ENCODE results near the gene OR10G7. TPM values are rescaled to one million over a fixed set of nuclear protein-coding genes. Genes with fewer than 3 reads are reported as not detected.
"Not testable (repeated sequence)": the region's sequence is repeated elsewhere in the genome, so short reads cannot be mapped to it uniquely, and the experiment has no call there.

The OR10G7 gene
- polyA plus RNA-seq, 6 donors from 2014 or later = not detected

DNA sequence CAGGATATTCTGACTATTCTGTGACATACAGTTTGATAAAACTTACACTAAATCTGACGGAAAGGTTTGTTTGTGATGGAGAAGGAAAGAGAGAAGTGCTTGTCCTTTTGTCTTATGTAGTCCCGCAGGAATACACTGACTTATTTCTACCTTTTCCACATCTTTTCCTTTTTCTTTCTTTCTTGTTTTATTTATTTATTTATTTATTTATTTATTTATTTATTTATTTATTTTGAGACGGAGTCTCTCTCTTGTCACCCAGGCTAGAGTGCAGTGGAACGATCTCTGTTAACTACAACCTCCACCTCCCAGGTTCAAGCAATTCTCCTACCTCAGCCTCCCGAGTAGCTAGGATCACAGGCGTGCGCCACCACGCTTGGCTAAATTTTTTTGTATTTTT lies 31.0 kb upstream of the OR10G7 start:
- H3K27ac Mint-ChIP-seq = no peak overlapping the region
- peaks cover 29 to 53% (median 41%) of the 10 kb centered on the region in 3 donors for H3K27me3 Mint-ChIP-seq

DNA sequence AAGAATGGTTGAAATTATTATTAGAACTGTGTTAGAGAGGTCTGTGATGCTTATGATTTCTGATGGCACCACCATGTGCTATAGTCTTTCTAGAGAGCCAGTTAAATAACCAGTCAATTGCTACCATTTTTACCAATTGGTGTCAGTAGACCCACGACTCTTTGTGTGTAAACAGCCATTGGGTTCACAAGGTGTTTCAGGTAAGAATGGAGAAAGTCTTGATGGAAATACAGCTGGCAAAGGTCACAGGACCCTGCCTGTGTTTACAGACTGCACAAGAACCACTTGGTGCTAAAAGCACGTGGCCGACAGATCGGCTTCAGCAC lies 30.5 kb upstream of the OR10G7 start:
- peak overlapping the region in 1 of 6 donors; percentile 57 for H3K27ac Mint-ChIP-seq
- DNase-seq (no peak), ATAC-seq (ENCODE audit: low read depth in 2 of 2) (no peak)
- no peaks in the 10 kb centered on the region for H3K9me3 Mint-ChIP-seq
- peaks cover 29 to 52% (median 41%) of the 10 kb centered on the region in 3 donors for H3K27me3 Mint-ChIP-seq
- peaks cover 18 to 34% (median 28%) of the 10 kb centered on the region in 3 donors for H3K4me1 Mint-ChIP-seq
- no peak overlapping the region for H3K4me3 Mint-ChIP-seq
- H3K36me3 Mint-ChIP-seq = no peaks in the 10 kb centered on the region

More for the DNA sequence above, 31.0 kb upstream of the OR10G7 start:
- Mint-ChIP-seq H3K4me3 (no peak overlapping the region), H3K4me1 (peaks cover 18 to 34% (median 31%) of the 10 kb centered on the region in 3 donors), H3K9me3 (no peaks in the 10 kb centered on the region), H3K36me3 (no peaks in the 10 kb centered on the region)
- ATAC-seq (ENCODE audit: low read depth in 2 of 2) (no peak), DNase-seq (no peak)

DNA sequence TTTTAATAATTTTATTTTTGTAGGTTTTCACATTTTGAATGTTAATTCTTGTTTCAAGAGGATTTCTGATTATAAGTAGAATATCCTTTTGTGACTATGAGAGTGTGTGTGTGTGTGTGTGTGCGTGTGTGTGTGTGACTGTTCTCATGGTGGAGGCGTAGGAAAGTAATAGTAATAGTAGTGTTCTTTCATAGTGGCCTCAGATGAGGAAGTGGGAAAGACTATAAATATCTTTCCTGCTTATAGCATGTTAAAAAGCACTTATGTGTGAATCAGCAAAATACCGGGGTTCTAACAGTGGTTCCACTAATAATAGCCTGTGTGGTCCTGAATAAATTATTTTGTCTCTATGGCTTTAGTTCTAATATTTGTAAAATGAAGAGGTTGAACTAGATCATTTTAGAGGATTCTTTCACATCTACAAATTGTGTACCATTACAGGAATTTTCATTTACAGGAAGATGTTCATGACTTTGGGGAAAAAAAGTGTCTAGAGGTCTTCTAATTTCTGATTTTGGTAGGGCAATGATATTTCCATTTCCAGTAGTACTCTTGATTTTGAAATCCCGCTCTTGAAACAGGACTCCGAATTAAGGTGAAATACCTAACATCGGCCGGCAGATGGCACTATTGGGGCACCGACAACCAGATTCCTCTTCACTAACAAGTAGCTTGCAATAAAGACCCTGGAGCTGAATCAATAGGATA lies 29.9 kb upstream of the OR10G7 start:
- H3K27ac Mint-ChIP-seq = peak overlapping the region in 3 of 6 donors; percentile 1 to 62 (median 57)
- H3K9me3 Mint-ChIP-seq = no peaks in the 10 kb centered on the region
- H3K4me3 Mint-ChIP-seq = peak overlapping the region in 7 of 8 donors; percentile 2 to 54 (median 32)
- peak; percentile 58 to 71 for ATAC-seq (ENCODE audit: low read depth in 2 of 2)
- peaks cover 13 to 29% (median 23%) of the 10 kb centered on the region in 3 donors for H3K4me1 Mint-ChIP-seq
- no peaks in the 10 kb centered on the region for H3K36me3 Mint-ChIP-seq
- DNase-seq = peak; percentile 30
- peaks cover 29 to 51% (median 38%) of the 10 kb centered on the region in 3 donors for H3K27me3 Mint-ChIP-seq

DNA sequence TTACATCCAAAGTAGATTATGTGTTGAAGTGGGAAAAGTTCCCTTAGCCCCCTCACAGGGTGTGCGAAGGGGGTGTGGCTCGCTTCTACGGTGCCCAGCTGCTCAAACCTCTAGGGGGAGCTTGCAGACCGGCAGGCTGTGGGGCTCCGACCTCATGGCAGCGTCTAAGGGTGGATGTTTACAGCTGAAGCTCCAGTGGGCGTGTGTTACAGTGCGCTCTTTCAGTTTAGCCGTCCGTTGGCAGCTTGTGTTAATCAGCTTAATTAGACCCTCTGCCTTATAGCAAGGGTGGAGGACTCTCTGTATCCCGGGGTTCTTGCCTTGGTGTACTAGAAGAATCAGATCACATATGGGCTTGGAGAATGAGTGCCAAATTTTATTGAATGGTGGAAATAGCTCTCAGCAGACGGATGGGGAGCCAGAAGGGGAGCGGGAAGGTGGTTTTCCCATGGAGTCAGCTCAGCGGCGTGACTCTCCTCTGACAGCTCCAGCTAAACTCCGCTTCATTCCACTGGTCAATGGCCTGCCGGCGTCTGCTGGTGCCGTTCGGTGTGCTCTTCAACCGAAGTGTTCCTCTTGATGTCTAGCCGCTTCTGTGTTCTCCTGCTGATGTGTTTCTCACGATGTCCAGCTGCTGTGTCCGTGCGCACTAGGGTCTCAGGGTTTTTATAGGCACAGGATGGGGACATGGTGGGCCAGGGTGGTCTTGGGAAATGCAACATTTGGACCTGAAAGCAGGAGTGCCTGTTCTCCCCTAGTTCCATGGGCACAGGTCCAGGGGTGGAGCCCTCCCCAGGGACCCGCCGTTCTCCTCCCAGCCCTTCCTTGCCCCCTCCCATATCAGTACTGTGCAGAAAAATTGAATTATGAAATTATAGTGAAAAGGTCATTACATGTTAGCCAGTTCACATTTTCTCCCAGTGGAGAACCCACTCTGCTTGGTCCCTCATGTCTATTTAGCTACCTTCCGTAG lies 28.6 kb upstream of the OR10G7 start:
- ATAC-seq (ENCODE audit: low read depth in 2 of 2) = peak; percentile 83 to 88
- Mint-ChIP-seq H3K27me3 (peaks cover 30 to 45% (median 32%) of the 10 kb centered on the region in 3 donors), H3K36me3 (no peaks in the 10 kb centered on the region), H3K4me1 (peaks cover 13 to 23% (median 22%) of the 10 kb centered on the region in 3 donors), H3K27ac (peak overlapping the region in 2 of 6 donors; percentile 61 to 76), H3K9me3 (no peaks in the 10 kb centered on the region), H3K4me3 (peak overlapping the region in 6 of 8 donors; percentile 30 to 81 (median 54))
- peak; percentile 30 for DNase-seq

DNA sequence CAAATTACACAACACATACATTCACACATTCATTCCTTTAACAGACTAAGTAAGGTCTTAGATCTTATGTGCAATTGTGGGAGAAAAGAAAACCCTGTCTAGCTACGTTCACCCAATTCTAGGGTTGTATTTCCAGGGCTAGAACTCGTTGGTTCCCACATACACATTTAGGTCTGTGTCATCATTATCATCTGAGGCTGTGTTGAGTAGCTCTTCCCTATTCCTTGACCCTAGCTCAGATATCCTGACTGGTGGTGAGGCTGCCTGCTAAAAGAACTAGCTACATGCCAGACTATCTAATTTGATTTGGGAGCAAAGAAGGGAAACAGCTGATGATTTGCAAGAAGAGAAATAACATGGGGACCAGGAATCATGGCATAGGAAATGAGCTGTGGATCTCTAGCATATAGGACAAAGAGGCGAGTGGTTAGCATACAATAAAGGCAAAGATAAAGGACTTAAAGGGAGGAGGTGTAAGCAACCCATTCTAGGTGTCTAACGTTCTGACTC lies 27.5 kb upstream of the OR10G7 start:
- no peak for DNase-seq
- no peak overlapping the region for H3K4me3 Mint-ChIP-seq
- H3K27me3 Mint-ChIP-seq = peaks cover 31 to 44% (median 33%) of the 10 kb centered on the region in 3 donors
- H3K27ac Mint-ChIP-seq = no peak overlapping the region
- ATAC-seq (ENCODE audit: low read depth in 2 of 2) = no peak
- no peaks in the 10 kb centered on the region for H3K36me3 Mint-ChIP-seq
- H3K4me1 Mint-ChIP-seq = peaks cover 13 to 23% (median 22%) of the 10 kb centered on the region in 3 donors
- peaks cover 0 to 4% (median 0%) of the 10 kb centered on the region in 7 donors for H3K9me3 Mint-ChIP-seq

DNA sequence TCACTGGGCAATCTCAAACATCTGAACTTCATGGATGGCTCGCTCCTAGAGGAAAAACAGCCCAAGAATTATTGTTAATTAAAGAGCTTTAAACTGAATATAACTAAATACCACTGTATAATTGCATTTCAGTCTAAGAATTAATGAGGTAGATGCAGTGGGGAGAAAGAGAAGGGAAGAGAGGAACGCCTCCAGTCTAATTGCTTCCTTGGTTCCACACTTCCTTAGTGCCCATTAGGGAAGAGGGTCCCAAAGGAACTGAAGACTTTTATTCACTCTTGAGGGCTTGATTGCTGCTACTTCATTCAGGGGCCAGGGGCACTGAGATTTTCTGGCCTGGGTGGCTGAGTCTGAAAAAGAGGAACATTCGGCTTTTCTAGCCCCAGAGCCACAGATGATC lies 11.8 kb upstream of the OR10G7 start:
- ATAC-seq (ENCODE audit: low read depth in 2 of 2) (no peak), DNase-seq (no peak)
- no peak overlapping the region for H3K4me3 Mint-ChIP-seq
- no peak overlapping the region for H3K27ac Mint-ChIP-seq
- no peaks in the 10 kb centered on the region for H3K36me3 Mint-ChIP-seq
- H3K9me3 Mint-ChIP-seq = peaks cover 0 to under 1% (median 0%) of the 10 kb centered on the region in 7 donors
- no peaks in the 10 kb centered on the region for H3K4me1 Mint-ChIP-seq
- H3K27me3 Mint-ChIP-seq = peaks cover 4 to 13% (median 10%) of the 10 kb centered on the region in 3 donors

DNA sequence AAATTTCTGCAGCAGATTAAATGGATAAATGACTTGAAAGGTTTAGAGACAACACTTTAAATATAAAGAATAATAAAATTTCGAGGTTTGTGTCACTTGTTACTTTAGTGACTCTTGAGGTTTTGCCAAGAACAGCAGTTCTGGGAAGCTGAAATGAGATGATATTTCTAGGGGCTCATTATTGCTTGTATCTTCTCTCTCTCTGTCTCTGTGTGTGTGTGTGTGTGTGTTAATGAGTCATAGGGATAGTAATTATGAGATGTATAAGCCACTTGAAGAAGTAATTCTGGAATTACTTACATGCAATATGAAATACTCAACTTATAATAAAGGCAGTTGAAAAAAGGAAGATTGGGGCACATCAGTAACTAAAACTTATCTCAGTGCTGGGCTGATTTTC lies 9.6 kb upstream of the OR10G7 start:
- H3K36me3 Mint-ChIP-seq = no peaks in the 10 kb centered on the region
- no peak overlapping the region for H3K27ac Mint-ChIP-seq
- DNase-seq = no peak
- no peaks in the 10 kb centered on the region for H3K9me3 Mint-ChIP-seq
- no peaks in the 10 kb centered on the region for H3K4me1 Mint-ChIP-seq
- no peak for ATAC-seq (ENCODE audit: low read depth in 2 of 2)
- H3K4me3 Mint-ChIP-seq = no peak overlapping the region
- peaks cover 8 to 16% (median 13%) of the 10 kb centered on the region in 3 donors for H3K27me3 Mint-ChIP-seq

DNA sequence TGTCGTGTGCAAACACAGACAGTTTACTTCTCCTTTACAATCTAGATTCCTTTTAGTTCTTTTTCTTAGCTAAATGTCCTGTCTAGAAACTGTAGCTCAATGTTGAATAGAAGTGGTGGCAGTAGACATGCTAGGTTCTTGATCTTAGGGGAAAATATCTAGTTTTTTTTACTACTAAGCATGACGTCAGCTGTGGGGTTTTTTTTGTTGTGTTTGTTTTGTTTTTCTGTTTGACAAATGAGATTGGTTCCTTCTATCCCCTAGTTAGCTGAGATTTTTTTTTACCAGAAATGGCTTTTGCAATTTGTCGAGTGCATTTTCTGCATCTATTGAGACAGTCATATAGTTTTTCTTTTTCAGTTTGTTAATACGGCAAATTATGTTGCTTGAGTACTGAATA lies 2.3 kb upstream of the OR10G7 start:
- Mint-ChIP-seq H3K27ac (no peak overlapping the region), H3K36me3 (no peaks in the 10 kb centered on the region), H3K4me3 (no peak overlapping the region), H3K9me3 (no peaks in the 10 kb centered on the region), H3K27me3 (peaks cover 0 to 12% (median 5%) of the 10 kb centered on the region in 3 donors), H3K4me1 (no peaks in the 10 kb centered on the region)
- no peak for ATAC-seq (ENCODE audit: low read depth in 2 of 2)
- no peak for DNase-seq

DNA sequence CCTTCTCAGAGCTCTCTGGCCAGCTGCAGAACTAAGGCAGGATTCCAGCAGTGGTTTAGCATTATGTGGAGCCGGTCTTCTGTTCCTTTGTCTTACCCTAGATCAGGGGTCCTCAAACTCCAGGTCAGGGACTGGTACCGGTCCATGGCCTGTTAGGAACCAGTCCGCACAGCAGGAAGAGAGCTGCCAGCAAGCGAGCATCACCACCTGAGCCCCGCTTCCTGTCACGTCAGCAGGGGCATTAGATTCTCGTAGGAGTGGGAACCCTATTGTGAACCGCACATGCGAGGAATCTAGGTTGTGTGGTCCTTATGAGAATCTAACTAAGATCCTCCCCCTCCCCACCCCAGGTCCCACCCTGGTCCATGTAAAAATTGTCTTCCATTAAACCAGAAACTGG lies 1.6 kb downstream of the OR10G7 start:
- no peaks in the 10 kb centered on the region for H3K36me3 Mint-ChIP-seq
- H3K4me1 Mint-ChIP-seq = no peaks in the 10 kb centered on the region
- H3K27me3 Mint-ChIP-seq = peaks cover 10 to 18% (median 15%) of the 10 kb centered on the region in 3 donors
- ATAC-seq (ENCODE audit: low read depth in 2 of 2) (no peak), DNase-seq (no peak)
- no peaks in the 10 kb centered on the region for H3K9me3 Mint-ChIP-seq
- H3K27ac Mint-ChIP-seq = no peak overlapping the region
- H3K4me3 Mint-ChIP-seq = no peak overlapping the region

DNA sequence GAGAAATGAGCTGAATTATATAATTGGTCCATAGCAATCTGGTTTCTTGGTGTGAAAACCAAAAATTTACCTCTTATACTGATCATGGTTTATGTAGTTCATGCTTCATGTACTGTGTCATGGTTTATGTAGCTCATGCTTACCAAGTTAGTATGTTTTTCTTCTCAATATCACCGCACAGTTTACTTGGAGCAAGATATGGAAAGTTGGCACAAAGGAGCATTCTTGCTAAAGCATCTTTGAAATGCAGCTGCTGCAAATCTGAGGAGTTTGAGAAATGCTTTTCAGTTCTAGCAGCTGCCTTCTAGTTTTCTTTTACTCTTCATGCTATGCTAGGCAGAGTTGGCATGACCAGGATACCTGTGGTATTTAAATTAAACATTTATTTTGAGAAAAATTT lies 4.5 kb downstream of the OR10G7 start:
- no peak for ATAC-seq (ENCODE audit: low read depth in 2 of 2)
- H3K36me3 Mint-ChIP-seq = no peaks in the 10 kb centered on the region
- peaks cover 10 to 23% (median 16%) of the 10 kb centered on the region in 3 donors for H3K27me3 Mint-ChIP-seq
- H3K4me1 Mint-ChIP-seq = no peaks in the 10 kb centered on the region
- H3K27ac Mint-ChIP-seq = no peak overlapping the region
- H3K4me3 Mint-ChIP-seq = no peak overlapping the region
- no peak for DNase-seq
- no peaks in the 10 kb centered on the region for H3K9me3 Mint-ChIP-seq

DNA sequence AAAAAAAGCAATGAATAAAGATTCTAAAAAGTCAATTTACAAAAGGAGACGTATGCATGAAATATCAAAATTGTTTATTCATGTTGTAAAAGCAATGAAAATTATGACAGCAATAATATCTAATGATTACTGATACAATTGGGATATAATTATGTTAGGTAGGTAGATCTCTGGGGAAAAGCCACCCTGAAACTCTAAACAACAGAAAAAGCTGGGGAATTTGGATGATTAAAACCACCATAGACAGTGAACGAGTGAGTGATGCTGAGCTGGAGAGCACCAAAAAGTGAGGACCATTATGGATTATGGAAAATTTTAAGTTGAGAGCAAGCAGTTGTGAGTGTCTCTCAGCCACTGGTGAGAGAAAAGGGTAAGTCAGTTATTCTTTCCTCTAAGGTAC lies 14.6 kb downstream of the OR10G7 start, which contains the start of gene OR10G8:
Gene OR10G8, plus strand, starts transcription at position 301 of the 400 bp plus-strand sequence. CDS start 2,825 bp downstream, outside the sequence.
- DNase-seq = no peak
- H3K36me3 Mint-ChIP-seq = no peaks in the 10 kb centered on the region
- peak within 1 kb of the TSS in 1 of 8 donors; percentile 12 for H3K4me3 Mint-ChIP-seq
- H3K9me3 Mint-ChIP-seq = peaks cover 0 to 2% (median 0%) of the 10 kb centered on the region in 7 donors
- no peak within 1 kb of the TSS for H3K27ac Mint-ChIP-seq
- no peak for ATAC-seq (ENCODE audit: low read depth in 2 of 2)
- H3K27me3 Mint-ChIP-seq = no peaks in the 10 kb centered on the region
- no peaks in the 10 kb centered on the region for H3K4me1 Mint-ChIP-seq

DNA sequence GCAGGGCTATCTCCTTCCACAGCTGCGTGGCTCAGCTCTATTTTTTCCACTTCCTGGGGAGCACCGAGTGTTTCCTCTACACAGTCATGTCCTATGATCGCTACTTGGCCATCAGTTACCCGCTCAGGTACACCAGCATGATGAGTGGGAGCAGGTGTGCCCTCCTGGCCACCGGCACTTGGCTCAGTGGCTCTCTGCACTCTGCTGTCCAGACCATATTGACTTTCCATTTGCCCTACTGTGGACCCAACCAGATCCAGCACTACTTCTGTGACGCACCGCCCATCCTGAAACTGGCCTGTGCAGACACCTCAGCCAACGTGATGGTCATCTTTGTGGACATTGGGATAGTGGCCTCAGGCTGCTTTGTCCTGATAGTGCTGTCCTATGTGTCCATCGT lies 25.3 kb downstream of the OR10G7 start:
- not testable (repeated sequence) for H3K4me1 Mint-ChIP-seq; H3K36me3 Mint-ChIP-seq; H3K9me3 Mint-ChIP-seq; H3K27me3 Mint-ChIP-seq; H3K27ac Mint-ChIP-seq; DNase-seq; ATAC-seq (ENCODE audit: low read depth in 2 of 2)
- H3K4me3 Mint-ChIP-seq = peak overlapping the region in 1 of 8 donors; percentile 71

DNA sequence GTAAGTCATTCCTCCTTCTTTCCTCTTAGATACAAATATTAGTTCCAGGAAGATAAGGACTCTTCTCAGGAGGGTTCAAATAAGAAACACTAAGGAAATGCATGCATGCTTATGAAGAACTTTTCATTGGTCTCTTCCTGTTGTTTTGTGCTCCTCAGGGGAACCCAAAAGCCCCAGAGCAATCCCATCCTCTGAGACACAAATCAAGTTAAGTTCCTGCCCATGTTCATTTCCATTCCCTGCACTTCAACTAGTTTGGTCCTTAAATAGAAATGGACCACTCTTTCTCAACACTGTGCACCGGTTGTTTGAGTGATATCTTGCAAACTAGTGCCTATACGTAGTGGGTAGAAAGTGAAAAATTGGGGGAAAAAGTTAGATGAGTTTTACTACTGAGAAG lies 28.4 kb downstream of the OR10G7 start, which contains the start of gene OR10G4:
Gene OR10G4, plus strand, starts transcription at position 301 of the 400 bp plus-strand sequence. CDS start 2,578 bp downstream, outside the sequence.
- no peak for DNase-seq
- Mint-ChIP-seq H3K4me1 (no peaks in the 10 kb centered on the region), H3K27me3 (peaks cover 0 to 11% (median 0%) of the 10 kb centered on the region in 3 donors), H3K9me3 (peaks cover 0 to 1% (median 0%) of the 10 kb centered on the region in 7 donors), H3K4me3 (no peak within 1 kb of the TSS), H3K36me3 (no peaks in the 10 kb centered on the region), H3K27ac (no peak within 1 kb of the TSS)
- no peak for ATAC-seq (ENCODE audit: low read depth in 2 of 2)
